SKM-1 (cell line): ENCODE measurements around the gene PPP1R3D.
"Not testable (repeated sequence)": the region's sequence is repeated elsewhere in the genome, so short reads cannot be mapped to it uniquely, and the experiment has no call there.

Experiments used
- DNase-seq: peaks from one replicate; lab custom pipeline; 2025; ENCODE audit not compliant: unreplicated experiment; lab: John Stamatoyannopoulos, UW

PPP1R3D gene, protein sequence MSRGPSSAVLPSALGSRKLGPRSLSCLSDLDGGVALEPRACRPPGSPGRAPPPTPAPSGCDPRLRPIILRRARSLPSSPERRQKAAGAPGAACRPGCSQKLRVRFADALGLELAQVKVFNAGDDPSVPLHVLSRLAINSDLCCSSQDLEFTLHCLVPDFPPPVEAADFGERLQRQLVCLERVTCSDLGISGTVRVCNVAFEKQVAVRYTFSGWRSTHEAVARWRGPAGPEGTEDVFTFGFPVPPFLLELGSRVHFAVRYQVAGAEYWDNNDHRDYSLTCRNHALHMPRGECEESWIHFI

DNA sequence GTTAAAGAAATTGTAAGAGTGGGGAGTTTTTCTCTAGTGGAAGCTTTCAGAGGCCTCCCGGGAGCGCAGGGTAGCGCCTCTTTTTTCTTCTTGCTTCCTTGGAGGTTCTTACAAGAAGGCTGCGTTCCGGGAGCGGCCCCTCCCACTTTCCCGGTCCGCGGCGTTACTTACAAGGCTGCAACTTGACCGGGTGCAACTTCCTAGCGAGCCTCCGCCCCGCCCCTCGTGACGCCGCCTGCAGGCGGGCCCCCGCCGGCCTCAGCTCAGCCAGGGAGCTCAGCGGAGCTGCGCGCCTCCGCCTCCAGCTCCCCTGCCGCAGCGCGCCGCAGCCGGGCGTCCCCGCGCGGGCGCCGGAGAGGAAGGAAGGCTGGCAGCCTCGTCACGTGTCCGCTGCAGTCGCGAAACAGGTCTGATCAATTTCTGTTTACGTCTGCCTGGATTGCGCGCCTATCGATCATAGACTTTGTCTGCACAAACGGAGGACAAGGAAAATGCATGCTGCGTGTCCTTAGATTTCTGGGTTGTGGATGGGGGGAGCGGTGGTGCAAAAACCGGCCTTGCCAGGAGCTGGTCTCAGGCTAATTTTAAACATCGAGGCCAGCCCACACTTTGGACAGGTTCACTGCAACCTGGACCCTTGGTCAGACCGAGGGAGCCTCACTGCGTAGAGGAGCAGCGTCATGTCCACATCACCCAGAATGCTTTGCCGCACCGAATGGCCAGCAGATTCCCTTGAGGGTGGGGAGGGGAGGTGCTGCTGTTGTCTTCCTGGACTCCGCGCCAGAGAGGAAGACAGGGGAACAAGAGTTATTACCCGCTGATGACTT lies at the start of gene PPP1R3D, which contains the start of gene FAM217B:
Gene PPP1R3D, minus strand, starts transcription at position 177 of the 827 bp plus-strand sequence. CDS start 374 bp downstream, outside the sequence.
Gene FAM217B, plus strand, starts transcription at position 261 of the 827 bp plus-strand sequence. CDS start 3,555 bp downstream, outside the sequence.
- DNase-seq = peak; percentile 87

DNA sequence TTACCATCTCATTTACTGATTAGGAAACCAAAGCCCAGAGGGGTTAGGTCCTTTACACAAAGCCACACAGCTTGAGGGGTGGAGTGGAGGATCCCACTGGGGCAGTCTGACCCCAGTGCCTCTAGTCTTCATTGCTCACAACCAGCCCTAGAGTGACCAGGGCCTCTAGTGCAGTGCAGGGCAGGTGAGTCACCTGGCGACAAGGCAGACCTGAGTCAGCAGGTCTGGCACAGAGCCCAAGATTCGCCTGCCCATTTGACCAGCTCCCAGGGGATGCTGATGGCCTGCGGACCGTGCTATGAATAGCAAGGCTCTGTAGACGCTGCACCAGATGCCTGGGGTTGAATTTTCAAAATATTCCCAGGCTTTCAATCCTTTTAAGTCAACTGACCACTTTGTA lies 48.0 kb upstream of the PPP1R3D start:
- DNase-seq = no peak

DNA sequence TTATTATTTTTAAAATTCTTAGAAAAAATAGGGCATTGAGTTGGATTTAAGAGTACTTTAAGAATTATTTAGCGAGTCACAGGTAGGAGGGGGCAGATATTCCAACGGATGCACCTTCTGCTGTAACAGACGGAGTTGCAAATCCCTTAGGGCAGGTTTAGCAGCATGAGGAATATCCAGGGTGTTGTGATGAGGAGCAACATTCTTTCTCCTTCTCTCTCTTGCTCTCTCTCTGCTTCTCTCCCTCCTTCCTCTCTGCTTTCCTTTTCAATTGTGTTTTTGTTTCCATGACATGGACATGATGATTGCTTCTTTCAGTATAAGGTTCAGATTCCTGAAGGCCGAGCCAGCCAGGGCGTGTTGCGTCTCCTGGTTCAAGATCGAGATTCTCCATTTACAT lies 47.0 kb upstream of the PPP1R3D start:
- DNase-seq = no peak

DNA sequence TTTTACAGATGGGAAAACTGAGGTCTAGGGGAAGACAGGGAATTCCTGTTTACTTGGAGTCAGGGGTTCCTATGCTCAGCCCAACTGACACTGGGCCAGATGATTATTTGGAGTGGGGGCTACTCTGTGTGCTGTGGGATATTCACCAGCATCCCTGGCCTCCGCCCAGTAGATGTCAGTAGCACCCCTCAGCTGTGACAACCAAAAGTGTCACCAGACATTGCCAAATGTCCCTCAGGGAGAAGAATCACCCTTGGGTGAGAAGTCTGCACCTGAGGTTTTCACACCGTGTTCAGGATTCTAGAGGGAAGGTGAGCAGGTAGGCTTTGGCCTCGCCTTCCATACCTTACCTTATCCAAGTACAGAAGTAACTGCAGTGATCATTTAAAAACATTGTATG lies 45.8 kb upstream of the PPP1R3D start:
- DNase-seq = peak; percentile 8

DNA sequence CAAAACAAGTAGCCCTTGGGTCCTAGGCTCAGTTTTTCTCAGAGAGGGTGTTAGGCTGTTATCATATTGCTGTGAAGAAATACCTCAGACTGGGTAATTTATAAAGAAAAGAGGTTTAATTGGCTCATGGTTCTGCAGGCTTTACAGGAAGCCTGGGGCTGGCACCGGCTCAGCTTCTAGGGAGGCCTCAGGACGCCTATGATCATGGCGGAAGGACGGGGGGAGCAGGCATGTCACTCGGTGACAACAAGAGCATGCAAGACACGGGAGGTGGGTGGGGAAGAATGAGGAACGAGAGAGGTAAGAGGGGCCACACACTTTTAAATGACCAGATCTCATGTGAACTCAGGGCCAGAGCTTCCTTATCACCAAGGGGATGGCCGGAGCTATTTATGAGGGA lies 45.1 kb upstream of the PPP1R3D start:
- DNase-seq = no peak

DNA sequence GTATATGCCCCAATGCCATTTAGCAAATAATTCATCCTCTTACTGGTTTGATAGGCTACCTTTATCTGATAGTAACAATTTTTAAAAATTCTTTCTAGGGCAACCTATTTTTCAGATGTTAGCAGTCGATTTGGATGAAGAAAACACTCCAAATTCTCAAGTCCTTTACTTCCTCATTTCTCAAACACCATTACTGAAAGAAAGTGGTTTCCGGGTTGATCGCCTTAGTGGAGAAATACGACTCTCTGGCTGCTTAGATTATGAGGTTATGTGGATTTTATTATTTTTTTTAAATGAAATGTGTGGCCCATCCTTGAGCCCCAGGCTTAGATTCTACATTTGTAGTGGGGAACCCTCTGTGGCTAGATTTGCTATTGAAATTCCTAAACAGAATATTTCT lies 44.4 kb upstream of the PPP1R3D start:
- peak; percentile 42 for DNase-seq

DNA sequence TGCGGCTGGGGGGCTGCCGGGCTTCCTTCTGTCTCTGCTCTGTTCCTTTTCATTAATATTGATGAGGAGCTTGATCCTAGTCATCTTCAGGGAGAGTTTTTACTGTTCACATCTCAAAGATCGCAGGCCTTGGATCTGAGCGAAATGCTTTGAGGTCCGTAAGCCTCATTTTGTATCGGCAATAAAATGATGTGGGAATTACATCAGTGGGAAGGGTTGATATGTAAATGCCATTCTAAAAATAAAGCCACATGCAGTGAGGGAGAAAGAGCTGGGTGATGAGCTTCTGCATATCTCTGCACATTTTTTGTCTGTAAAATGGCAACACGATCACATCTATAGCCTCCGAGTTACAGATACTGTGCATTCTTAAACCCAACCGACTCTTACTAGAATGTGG lies 43.0 kb upstream of the PPP1R3D start:
- no peak for DNase-seq

DNA sequence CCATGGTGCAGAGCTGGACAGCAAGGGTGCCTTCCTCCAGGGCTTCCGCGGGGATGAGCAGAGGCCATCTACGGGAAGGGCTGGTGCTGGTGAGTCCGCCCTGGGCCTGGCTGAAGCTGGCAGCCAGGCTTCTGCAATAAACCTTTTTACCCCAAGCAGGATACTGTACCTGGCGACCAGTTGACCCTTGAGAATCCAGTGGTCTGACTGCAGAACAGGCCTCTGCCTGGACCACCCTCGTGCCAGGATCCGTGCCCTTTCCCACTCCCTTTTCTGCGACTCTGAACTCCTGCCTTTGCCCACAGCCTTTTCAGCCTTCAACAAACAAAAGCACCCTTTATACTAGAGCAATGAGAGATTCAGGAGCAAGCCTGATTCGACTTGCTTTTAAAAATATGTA lies 37.0 kb upstream of the PPP1R3D start:
- no peak for DNase-seq

DNA sequence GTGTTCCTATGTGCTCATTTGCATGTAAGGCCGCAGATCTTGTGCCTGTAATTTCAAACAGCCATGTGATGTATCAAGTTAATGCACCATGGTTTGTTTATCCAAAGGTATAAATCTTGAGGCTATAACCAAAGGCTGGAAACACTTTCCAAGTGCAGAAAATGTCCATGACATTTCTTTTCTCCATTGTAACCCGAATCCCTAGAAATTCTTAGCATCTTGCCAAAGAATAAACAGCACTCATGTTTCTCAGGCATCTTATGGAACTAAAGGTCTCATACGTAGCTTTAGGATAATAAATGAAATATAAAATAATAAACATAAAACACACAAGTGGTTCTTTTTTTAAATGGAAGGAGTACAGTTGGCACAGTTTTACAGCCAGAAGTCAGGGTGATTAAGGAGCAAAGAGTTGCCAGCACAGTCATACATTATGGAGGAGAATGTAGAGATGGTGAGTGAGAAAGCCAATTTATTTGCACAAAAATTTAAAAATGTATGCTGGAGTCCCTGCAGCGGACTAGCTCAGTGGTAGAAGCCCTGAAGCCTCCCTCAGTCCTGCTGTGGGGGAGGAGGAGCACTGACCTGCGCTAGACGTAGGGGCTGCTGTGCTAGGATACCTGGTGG lies 36.2 kb upstream of the PPP1R3D start:
- no peak for DNase-seq

DNA sequence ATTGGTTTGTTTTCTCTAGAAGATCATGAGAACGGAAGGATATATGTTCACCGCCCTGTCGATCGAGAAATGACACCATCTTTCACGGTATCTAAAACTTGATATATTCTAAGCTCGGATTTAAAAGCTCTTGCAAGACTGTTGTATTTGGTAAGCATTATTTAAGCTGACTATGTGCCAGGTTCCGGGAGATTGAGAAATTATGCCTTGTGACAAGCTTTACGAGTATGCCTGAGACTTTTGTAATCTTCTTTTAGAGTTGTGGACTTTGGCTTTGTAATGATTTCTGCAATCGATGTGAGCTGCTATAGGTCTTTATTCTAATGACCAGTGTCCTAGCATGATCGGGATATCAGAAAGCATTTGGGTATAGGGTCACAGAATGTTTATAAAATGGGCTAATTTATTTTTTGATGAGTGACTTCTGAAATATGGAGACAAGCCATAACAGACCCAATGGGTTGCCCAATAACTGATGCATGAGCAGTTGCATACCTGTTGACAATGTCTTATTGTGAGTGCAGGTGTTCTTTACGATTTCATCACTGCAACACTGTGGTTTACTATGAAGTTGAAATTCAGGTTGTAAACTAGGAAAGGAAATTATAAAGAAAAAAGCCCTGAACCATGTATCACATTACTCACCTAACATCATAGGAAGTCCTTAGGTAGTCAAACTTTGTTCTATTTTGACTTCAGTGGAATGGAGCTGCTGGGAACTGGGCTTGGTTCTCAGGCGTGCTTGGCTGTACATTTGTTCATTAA lies 32.1 kb upstream of the PPP1R3D start:
- no peak for DNase-seq

DNA sequence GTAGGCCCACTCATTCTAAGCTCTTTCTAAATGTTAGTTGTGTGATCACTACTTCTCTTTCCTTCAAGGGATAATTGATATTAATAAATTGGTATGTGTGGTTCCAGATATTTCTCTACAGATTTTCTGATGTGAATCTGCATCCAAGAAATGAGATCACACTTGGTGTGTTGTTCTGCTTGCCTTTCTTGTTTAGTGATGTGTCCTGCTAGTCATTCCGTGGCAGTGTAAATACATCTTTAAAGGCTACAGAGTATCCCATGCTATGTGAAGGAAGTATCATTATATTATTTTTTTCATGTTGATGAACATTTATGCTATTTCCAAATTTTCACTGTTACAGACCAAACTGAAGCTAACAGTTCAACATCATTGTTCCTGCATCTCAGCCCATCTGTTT lies 31.3 kb upstream of the PPP1R3D start:
- no peak for DNase-seq

DNA sequence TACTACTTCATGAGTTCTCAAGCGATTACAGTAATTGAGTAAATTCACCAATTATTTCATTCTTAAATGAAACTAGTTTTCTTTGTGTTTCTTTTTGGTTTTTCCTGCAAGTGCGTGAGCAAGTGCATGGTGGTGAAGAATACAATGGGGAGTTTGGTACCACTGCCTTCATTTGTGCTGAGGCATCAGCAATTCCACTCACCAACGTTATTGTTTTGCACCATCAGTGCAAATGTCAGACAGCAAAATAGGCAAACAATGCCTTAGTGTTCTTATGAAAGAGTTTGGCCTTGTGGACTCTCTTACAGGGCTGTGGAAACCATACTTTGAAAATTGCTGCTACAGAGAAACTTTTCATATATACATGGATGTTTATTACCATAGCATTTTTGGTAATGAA lies 26.3 kb upstream of the PPP1R3D start:
- DNase-seq = no peak

DNA sequence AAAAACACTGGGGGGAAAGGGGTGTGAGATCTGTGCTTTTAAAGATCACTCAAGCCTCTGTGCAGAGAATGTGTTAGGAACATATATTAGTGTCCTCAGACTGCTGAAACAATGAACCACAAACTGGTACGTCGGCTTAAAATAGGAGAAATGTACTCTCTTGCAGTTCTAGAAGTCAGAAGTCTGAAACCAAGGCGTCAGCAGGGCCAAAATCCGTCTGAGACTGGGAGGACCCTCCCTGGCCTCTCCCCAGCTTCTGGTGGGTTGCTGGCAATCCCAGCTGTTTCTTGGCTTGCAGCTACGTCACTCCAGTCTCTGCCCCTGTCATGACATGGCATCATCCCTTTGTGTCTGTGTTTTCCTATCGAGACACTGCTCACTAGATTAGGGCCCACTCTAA lies 22.1 kb upstream of the PPP1R3D start:
- no peak for DNase-seq

DNA sequence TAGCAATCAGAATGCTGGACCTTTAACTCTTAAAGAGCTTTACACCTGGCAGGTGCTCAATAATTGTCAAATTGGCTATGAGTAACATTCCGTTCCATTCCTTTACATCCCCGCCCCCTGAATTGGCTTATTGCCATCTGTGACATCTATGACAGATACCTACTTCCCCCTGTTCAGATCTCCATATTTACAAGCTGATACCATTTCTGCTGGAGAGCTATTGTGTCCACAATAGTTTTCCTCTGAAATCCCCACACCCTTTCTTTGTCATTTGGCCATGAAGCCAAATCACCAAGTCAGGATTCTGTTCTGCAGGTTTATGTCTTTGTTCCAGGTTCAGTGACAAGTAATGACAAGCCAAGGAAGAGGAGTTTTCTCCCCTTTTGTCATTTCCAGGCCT lies 21.3 kb upstream of the PPP1R3D start:
- no peak for DNase-seq

DNA sequence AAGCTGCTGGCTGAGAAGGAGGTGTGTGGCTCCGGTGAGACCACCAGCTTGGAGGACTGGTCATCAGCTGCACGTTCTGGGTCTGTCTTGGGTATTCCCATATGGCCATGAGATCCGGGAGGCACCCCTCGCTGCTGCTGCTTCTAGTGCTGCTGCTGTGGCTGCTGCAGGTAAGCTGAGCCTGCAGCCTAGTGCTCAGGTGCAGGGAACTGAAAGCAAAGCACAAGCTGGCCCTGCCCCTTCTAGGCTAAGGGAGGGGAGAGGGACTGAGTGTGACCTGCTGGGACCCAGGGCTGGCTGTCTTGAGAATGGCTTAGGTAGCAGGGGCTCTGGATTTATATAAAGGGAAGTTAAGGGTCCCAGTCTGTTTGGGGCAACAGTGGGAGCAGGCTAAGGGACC lies 18.5 kb upstream of the PPP1R3D start:
- DNase-seq = no peak

DNA sequence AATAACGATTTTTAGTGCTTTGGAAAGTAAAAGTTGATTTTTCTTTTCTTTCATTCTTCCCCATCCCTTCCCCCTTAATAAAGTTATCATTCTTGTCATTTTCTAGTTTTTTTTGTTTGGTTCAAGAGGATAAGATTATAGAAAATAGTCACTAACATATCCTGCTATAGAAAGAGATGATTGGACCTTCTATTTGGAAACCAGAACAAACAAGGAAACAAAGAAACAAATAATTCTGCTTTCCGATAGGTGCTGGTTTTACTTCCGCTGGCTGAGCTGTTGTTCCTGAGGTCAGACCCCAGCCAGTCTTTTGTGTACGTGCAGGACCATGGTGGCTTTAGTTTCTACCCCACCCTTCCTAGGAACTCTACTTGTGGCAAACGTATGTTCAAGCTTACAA lies 18.0 kb upstream of the PPP1R3D start, which contains the start of gene CDH26:
Gene CDH26, plus strand, starts transcription at position 301 of the 400 bp plus-strand sequence. CDS start 304 bp downstream, outside the sequence.
- no peak for DNase-seq

DNA sequence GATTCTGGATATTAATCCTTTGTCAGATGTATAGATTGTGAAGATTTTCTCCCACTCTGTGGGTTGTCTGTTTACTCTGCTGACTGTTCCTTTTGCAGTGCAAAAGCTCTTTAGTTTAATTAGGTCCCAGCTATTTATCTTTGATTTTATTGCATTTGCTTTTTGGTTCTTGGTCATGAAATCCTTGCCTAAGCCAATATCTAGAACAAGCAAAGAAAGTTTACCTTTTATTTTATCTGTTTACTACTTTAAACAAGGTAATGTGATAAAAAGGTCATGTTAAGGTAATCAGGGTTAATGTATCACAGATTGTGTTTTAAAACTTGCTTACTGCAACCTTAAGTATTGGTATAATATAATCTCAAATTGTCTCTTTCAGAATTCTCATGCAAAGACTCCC lies 17.5 kb upstream of the PPP1R3D start:
- not testable (repeated sequence) for DNase-seq

DNA sequence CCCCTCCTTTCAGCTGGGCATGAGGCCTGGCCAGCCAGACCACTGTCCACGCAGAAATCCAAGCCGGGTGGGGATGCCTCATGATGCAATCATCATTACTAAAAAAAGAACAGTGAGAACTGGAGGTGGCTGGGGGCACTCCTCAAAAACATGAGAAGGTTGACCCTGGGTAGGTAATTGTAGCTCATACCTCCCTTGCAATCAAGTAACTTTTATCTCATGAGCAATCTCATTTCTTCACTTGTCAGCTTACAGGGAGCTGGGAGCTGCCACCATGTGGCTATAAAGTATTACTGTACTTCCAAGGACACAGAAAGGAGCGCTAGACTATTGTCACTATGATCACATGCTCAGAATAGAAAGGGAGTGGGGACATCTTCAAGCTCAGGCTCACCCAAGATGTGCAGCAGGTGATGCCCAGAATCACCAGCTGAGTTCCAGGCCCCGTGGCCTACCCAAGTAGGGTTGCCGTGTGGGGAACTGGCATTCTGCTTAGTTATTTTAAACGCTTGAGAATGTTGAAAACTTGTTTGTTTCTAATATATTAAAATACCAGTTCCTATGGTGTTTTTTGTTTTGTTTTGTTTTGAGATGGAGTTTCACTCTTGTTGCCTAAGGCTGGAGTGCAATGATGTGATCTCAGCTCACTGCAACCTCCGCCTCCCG lies 15.2 kb upstream of the PPP1R3D start:
- DNase-seq = peak; percentile 8

DNA sequence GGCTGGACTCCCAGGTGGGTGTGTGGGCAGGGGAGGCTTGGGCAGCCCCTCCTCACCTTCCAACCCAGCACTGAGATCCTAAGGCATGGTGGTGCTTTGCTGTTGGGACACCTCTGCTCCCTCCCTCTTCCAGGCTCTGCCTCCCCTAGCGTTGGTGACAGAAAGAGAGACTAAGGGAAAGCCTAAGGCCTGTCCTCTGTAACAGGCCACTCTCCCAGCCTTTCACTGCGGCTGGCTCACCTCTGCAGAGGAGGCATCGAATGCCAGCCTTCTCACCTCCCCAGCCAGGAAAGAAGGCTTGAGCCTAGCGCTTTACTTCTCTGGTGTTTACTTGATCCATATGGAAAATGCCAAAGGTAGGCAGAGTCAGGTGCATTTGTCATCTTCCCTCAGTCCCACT lies 14.6 kb upstream of the PPP1R3D start:
- DNase-seq = no peak

DNA sequence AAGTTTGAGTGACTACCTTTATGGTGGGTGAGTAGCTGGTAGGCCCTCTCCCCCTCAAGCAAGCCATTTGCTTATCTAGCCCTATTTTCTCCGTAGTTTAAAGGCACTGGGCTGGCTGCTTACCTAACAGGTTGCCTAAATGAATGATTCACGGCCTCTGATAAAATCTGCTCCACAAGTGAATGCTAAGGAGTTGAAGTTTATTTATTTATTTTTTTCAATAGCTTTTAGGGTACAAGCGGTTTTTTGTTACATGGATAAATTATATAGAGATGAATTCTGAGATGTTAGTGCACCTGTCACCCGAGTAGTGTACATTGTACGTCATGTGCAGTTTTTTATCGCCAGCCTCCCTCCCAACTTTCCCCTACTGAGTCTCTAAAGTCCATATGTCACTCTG lies 9.8 kb upstream of the PPP1R3D start:
- no peak for DNase-seq
